Liver (tissue), 9 donors: ENCODE results near the gene ZFP62. TPM values are rescaled to one million over a fixed set of nuclear protein-coding genes. Genes with fewer than 3 reads are reported as not detected.

ENCODE experiments used
- DNase-seq: peaks from one replicate; pipeline ENCODE4 v3.0.0-alpha.2; 2017; ENCODE audit warnings: low spot score
- H3K27ac ChIP-seq, 2 donors: one replicate each; pipeline ENCODE4 v1.7.0; 2013; ENCODE audit warnings: inconsistent platforms in 2 of 2, low read length in 2 of 2, control low read depth in 1 of 2, low read depth in 1 of 2, mild to moderate bottlenecking in 1 of 2
- H3K27me3 ChIP-seq, 4 donors: one replicate each; pipeline versions ENCODE4 v1.6.1 to v1.7.0; 2013; ENCODE audit warnings: low read length in 3 of 4, inconsistent platforms in 1 of 4, mild to moderate bottlenecking in 1 of 4, moderate library complexity in 1 of 4; ENCODE audit not compliant: control insufficient read depth in 4 of 4, insufficient read depth in 4 of 4
- H3K36me3 ChIP-seq, 4 donors: one replicate each; pipeline versions ENCODE4 v1.6.1 to v1.7.0; 2013; ENCODE audit warnings: low read length in 3 of 4, mild to moderate bottlenecking in 3 of 4, low read depth in 1 of 4, moderate library complexity in 1 of 4; ENCODE audit not compliant: control insufficient read depth in 4 of 4, insufficient read depth in 3 of 4
- H3K4me1 ChIP-seq, 4 donors: one replicate each; pipeline versions ENCODE4 v1.6.1 to v1.7.0; 2013; ENCODE audit warnings: low read length in 3 of 4, mild to moderate bottlenecking in 3 of 4, moderate library complexity in 1 of 4; ENCODE audit not compliant: control insufficient read depth in 4 of 4, insufficient read depth in 4 of 4
- H3K4me3 ChIP-seq, 3 donors: one replicate each; pipeline versions ENCODE4 v1.6.1 to v1.7.0; 2013; ENCODE audit warnings: low read length in 3 of 3, control low read depth in 1 of 3, low read depth in 1 of 3, mild to moderate bottlenecking in 1 of 3
- H3K9ac ChIP-seq, 2 donors: one replicate each; pipeline ENCODE4 v1.7.0; 2013; ENCODE audit warnings: low read length in 2 of 2, mild to moderate bottlenecking in 2 of 2, moderate library complexity in 2 of 2, control low read depth in 1 of 2, low read depth in 1 of 2
- H3K9me3 ChIP-seq, 4 donors: one replicate each; pipeline versions ENCODE4 v1.6.1 to v1.7.0; 2013; ENCODE audit warnings: low read length in 3 of 4; ENCODE audit not compliant: control insufficient read depth in 4 of 4
- EGR1 ChIP-seq, 2 donors: IDR thresholded peaks; 2 replicates each; pipeline ENCODE4 v1.6.1; 2016 to 2018; ENCODE audit warnings: antibody characterized with exemption in 2 of 2, low read depth in 2 of 2
- FOXA2 ChIP-seq: IDR thresholded peaks from 2 replicates; pipeline ENCODE4 v1.6.1; 2016; ENCODE audit warnings: antibody characterized with exemption
- GABPA ChIP-seq, 2 donors: IDR thresholded peaks in 1 of 2; conservative IDR thresholded peaks in 1 of 2; 2 replicates each; pipeline ENCODE4 v1.6.1; 2016; ENCODE audit warnings: antibody characterized with exemption in 2 of 2, mild to moderate bottlenecking in 1 of 2, moderate library complexity in 1 of 2
- HNF4G ChIP-seq: IDR thresholded peaks from 2 replicates; pipeline ENCODE4 v1.6.1; 2016; ENCODE audit warnings: antibody characterized with exemption
- JUND ChIP-seq, 2 donors: IDR thresholded peaks; 2 replicates each; pipeline ENCODE4 v1.6.1; 2016; ENCODE audit warnings: antibody characterized with exemption in 2 of 2
- NR2F2 ChIP-seq: IDR thresholded peaks from 2 replicates; pipeline ENCODE4 v1.6.1; 2016; ENCODE audit warnings: antibody characterized with exemption
- RXRA ChIP-seq, 2 donors: IDR thresholded peaks; 2 replicates each; pipeline ENCODE4 v1.6.1; 2017 to 2018; ENCODE audit warnings: antibody characterized with exemption in 2 of 2, mild to moderate bottlenecking in 1 of 2
- SP1 ChIP-seq: IDR thresholded peaks from 2 replicates; pipeline ENCODE4 v1.6.1; 2018; ENCODE audit warnings: antibody characterized with exemption, mild to moderate bottlenecking
- TAF1 ChIP-seq: conservative IDR thresholded peaks from 2 replicates; pipeline ENCODE4 v1.6.1; 2016; ENCODE audit warnings: antibody characterized with exemption, mild to moderate bottlenecking
- YY1 ChIP-seq: IDR thresholded peaks from 2 replicates; pipeline ENCODE4 v1.6.1; 2016; ENCODE audit warnings: antibody characterized with exemption, mild to moderate bottlenecking
- WGBS: extraction: QIAGEN DNeasy Blood & Tissue Kit; methylation state at CpG from one replicate; pipeline ENCODE4 v1.1.7; 2013; 5-methylcytosine and 5-hydroxymethylcytosine counted together
- polyA plus RNA-seq, 2 donors: library from polyadenylated mRNA; stranded (reverse) in 1 of 2; unstranded in 1 of 2; fragments of 200-250 nt in 1 of 2; fragments of >200 nt in 1 of 2; fragmentation: Nextera tagmentation in 1 of 2; extraction: Ambion mirVana in 1 of 2; gene quantifications; one replicate each; pipeline versions ENCODE4 v1.2.1 to v1.2.3, GENCODE V29; 2013 to 2015
- total RNA-seq, 2 donors: library from RNA; depleted of rRNA; stranded (reverse); fragments of >200 nt; gene quantifications; one replicate each; pipeline ENCODE4 v1.2.3, GENCODE V29; 2014
- TF ChIP-seq, protein P1 (sequence below): IDR thresholded peaks from 2 replicates; pipeline ENCODE4 v1.6.1; 2016; ENCODE audit warnings: antibody characterized with exemption
- TF ChIP-seq, protein P2 (sequence below): fragments of 150-350 bp; IDR thresholded peaks from 2 replicates; pipeline ENCODE4 v1.5.1; 2017; ENCODE audit warnings: improper control_type of control experiment, low read depth, low read length; ENCODE audit not compliant: missing input control
- TF ChIP-seq, protein P3 (sequence below): IDR thresholded peaks from 2 replicates; pipeline ENCODE4 v1.6.1; 2016; ENCODE audit warnings: antibody characterized with exemption
- TF ChIP-seq, protein P4 (sequence below): IDR thresholded peaks from 2 replicates; pipeline ENCODE4 v1.6.1; 2016; ENCODE audit warnings: antibody characterized with exemption, mild to moderate bottlenecking
- TF ChIP-seq, protein P5 (sequence below): IDR thresholded peaks from 2 replicates; pipeline ENCODE4 v1.6.1; 2016; ENCODE audit warnings: antibody characterized with exemption
- donor health status: healthy.
- donor health status: healthy.
- donor health status: healthy.
- donor health status: healthy.
- donor health status: healthy.

The ZFP62 gene
- total and polyA plus RNA-seq, 4 donors: 3.4 to 8.8 (median 5.7) TPM

DNA sequence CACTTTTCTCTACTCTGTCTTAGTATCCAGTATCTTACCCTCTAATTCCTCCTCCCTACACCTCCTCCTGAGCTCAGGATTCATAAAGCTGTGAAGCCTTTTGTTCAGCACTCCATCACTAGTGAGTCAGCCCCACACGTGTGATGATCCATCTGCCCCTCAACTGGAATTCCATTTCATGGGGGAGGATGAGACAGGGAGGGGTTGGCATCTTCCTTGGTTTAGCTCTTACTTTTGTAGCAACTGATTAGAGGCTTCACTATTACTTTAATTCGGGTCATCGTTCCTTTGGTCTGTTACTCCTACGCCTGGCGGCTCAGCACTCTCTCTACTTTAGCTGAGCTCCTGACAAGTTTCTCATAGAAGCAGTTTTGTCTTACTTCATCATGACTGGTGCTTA is 49.7 kb upstream of the ZFP62 start:
- TF ChIP-seq NR2F2 (no peak), SP1 (no peak), YY1 (no peak), TAF1 (no peak), GABPA (IDR thresholded peaks at IDR 0.05 in 1 of 2, conservative IDR thresholded peaks at IDR 0.05 in 1 of 2) (no peak), EGR1 (IDR thresholded peaks at IDR 0.05; ENCODE audit: low read depth in 2 of 2) (no peak), RXRA (IDR thresholded peaks at IDR 0.05) (no peak)
- TF ChIP-seq, protein P1, sequence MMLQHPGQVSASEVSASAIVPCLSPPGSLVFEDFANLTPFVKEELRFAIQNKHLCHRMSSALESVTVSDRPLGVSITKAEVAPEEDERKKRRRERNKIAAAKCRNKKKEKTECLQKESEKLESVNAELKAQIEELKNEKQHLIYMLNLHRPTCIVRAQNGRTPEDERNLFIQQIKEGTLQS: no peak
- TF ChIP-seq, protein P2, sequence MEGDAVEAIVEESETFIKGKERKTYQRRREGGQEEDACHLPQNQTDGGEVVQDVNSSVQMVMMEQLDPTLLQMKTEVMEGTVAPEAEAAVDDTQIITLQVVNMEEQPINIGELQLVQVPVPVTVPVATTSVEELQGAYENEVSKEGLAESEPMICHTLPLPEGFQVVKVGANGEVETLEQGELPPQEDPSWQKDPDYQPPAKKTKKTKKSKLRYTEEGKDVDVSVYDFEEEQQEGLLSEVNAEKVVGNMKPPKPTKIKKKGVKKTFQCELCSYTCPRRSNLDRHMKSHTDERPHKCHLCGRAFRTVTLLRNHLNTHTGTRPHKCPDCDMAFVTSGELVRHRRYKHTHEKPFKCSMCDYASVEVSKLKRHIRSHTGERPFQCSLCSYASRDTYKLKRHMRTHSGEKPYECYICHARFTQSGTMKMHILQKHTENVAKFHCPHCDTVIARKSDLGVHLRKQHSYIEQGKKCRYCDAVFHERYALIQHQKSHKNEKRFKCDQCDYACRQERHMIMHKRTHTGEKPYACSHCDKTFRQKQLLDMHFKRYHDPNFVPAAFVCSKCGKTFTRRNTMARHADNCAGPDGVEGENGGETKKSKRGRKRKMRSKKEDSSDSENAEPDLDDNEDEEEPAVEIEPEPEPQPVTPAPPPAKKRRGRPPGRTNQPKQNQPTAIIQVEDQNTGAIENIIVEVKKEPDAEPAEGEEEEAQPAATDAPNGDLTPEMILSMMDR: no peak
- Histone ChIP-seq H3K36me3 (no peaks in the 10 kb centered on the region), H3K4me3 (no peak overlapping the region), H3K9ac (no peak overlapping the region), H3K27ac (no peak overlapping the region), H3K4me1 (no peaks in the 10 kb centered on the region), H3K27me3 (no peaks in the 10 kb centered on the region), H3K9me3 (peaks cover 0 to 7% (median 0%) of the 10 kb centered on the region in 4 donors)
- 77% methylated on average over 5 of the region's 5 CpGs for WGBS
- DNase-seq: no peak

DNA sequence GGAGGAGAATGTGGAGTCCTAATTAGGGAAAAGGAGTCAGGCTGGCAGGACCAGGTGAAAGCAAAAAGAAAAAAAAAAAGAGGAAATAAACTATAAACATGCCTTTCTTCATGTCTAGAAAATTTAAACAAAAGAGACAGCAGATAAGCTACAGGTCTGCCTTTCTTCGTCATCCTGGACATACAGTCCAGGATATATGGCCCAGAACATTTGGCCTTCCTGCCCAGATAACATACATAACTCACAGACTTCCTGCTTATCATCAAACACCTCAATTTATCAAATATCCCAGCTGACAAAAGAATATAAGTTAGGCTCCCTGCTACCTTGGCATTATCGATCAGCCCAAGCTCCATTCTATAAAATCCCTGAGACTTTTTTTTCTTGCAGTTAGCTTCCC is 49.1 kb upstream of the ZFP62 start:
- Histone ChIP-seq H3K4me1 (no peaks in the 10 kb centered on the region), H3K4me3 (no peak overlapping the region), H3K36me3 (no peaks in the 10 kb centered on the region), H3K27ac (no peak overlapping the region), H3K9ac (no peak overlapping the region), H3K27me3 (no peaks in the 10 kb centered on the region), H3K9me3 (peaks cover 0 to 7% (median 0%) of the 10 kb centered on the region in 4 donors)
- WGBS: 57% methylated on average over 2 of the region's 2 CpGs
- no peak for DNase-seq
- no peak for TF ChIP-seq TAF1
- TF ChIP-seq, protein P3, sequence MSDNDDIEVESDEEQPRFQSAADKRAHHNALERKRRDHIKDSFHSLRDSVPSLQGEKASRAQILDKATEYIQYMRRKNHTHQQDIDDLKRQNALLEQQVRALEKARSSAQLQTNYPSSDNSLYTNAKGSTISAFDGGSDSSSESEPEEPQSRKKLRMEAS: no peak
- TF ChIP-seq JUND (IDR thresholded peaks at IDR 0.05): no peak
- no peak for TF ChIP-seq YY1
- TF ChIP-seq SP1: no peak
- no peak for TF ChIP-seq NR2F2
- TF ChIP-seq, protein P4, sequence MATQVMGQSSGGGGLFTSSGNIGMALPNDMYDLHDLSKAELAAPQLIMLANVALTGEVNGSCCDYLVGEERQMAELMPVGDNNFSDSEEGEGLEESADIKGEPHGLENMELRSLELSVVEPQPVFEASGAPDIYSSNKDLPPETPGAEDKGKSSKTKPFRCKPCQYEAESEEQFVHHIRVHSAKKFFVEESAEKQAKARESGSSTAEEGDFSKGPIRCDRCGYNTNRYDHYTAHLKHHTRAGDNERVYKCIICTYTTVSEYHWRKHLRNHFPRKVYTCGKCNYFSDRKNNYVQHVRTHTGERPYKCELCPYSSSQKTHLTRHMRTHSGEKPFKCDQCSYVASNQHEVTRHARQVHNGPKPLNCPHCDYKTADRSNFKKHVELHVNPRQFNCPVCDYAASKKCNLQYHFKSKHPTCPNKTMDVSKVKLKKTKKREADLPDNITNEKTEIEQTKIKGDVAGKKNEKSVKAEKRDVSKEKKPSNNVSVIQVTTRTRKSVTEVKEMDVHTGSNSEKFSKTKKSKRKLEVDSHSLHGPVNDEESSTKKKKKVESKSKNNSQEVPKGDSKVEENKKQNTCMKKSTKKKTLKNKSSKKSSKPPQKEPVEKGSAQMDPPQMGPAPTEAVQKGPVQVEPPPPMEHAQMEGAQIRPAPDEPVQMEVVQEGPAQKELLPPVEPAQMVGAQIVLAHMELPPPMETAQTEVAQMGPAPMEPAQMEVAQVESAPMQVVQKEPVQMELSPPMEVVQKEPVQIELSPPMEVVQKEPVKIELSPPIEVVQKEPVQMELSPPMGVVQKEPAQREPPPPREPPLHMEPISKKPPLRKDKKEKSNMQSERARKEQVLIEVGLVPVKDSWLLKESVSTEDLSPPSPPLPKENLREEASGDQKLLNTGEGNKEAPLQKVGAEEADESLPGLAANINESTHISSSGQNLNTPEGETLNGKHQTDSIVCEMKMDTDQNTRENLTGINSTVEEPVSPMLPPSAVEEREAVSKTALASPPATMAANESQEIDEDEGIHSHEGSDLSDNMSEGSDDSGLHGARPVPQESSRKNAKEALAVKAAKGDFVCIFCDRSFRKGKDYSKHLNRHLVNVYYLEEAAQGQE: no peak
- TF ChIP-seq, protein P2: no peak
- no peak for TF ChIP-seq FOXA2
- TF ChIP-seq, protein P5, sequence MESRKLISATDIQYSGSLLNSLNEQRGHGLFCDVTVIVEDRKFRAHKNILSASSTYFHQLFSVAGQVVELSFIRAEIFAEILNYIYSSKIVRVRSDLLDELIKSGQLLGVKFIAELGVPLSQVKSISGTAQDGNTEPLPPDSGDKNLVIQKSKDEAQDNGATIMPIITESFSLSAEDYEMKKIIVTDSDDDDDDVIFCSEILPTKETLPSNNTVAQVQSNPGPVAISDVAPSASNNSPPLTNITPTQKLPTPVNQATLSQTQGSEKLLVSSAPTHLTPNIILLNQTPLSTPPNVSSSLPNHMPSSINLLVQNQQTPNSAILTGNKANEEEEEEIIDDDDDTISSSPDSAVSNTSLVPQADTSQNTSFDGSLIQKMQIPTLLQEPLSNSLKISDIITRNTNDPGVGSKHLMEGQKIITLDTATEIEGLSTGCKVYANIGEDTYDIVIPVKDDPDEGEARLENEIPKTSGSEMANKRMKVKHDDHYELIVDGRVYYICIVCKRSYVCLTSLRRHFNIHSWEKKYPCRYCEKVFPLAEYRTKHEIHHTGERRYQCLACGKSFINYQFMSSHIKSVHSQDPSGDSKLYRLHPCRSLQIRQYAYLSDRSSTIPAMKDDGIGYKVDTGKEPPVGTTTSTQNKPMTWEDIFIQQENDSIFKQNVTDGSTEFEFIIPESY: no peak
- TF ChIP-seq RXRA (IDR thresholded peaks at IDR 0.05): no peak
- TF ChIP-seq EGR1 (IDR thresholded peaks at IDR 0.05; ENCODE audit: low read depth in 2 of 2): no peak
- no peak for TF ChIP-seq HNF4G
